Measurements from ENCODE around the gene INSM1.
"Not testable (repeated sequence)": the region's sequence is repeated elsewhere in the genome, so short reads cannot be mapped to it uniquely, and the experiment has no call there.

Gene INSM1

DNA sequence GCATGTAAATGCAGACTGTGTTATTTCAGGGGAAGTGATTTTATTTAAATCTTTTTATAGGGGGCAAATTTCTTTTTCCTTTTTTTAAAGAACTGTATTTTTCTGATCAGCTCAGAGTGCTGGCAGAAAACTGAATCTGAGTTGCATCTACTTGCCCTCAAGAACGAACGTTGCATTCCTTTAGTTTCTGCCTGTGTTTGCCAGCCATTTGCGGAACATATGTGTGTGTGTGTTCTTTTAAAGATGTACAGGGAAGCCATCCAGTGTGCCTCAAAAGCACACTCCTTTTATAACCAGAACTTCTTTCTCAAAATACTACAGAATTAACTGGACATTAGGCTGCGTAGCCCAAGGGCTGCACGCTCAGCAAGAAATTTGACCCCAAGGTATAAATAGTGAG is 25.8 kb upstream of the INSM1 start:
- Histone ChIP-seq H3K9me3 (ENCODE audit: severe bottlenecking) (no peaks in the 10 kb centered on the region), H3K36me3 (ENCODE audit: low read depth) (no peaks in the 10 kb centered on the region), H3K27ac (ENCODE audit: poor library complexity, severe bottlenecking) (no peak overlapping the region), H3K4me1 (ENCODE audit: insufficient read depth, poor library complexity, severe bottlenecking) (no peaks in the 10 kb centered on the region), H3K27me3 (ENCODE audit: insufficient read depth, poor library complexity, severe bottlenecking) (peaks cover 7% of the 10 kb centered on the region), H3K4me3 (ENCODE audit: severe bottlenecking) (no peak overlapping the region)
- TF ChIP-seq, protein P1, sequence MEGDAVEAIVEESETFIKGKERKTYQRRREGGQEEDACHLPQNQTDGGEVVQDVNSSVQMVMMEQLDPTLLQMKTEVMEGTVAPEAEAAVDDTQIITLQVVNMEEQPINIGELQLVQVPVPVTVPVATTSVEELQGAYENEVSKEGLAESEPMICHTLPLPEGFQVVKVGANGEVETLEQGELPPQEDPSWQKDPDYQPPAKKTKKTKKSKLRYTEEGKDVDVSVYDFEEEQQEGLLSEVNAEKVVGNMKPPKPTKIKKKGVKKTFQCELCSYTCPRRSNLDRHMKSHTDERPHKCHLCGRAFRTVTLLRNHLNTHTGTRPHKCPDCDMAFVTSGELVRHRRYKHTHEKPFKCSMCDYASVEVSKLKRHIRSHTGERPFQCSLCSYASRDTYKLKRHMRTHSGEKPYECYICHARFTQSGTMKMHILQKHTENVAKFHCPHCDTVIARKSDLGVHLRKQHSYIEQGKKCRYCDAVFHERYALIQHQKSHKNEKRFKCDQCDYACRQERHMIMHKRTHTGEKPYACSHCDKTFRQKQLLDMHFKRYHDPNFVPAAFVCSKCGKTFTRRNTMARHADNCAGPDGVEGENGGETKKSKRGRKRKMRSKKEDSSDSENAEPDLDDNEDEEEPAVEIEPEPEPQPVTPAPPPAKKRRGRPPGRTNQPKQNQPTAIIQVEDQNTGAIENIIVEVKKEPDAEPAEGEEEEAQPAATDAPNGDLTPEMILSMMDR (IDR thresholded peaks at IDR 0.05; ENCODE audit: poor library complexity, severe bottlenecking), result no peak
- no peak for DNase-seq (ENCODE audit: low spot score)
- ATAC-seq (ENCODE audit: low read depth), result no peak

DNA sequence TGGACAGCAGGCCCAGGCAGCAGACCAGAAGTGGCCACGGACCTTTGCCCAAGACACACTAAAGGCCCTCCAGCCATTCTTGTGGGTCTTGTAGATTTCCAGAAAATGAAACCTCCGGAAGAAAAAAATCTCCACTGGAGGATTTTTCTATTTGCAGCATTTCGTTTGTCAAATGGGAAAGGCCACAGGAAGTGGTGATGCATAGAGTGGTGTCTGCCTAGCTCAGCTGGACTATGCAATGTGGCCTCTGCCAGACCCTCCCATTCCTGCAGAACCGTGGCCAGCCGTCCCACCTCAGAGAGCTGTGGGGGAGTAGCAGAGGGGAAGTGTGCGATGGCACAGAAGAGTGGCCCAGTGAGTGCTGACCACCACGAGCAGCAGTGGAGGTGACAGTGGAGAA is 24.0 kb upstream of the INSM1 start:
- H3K9me3 ChIP-seq (ENCODE audit: severe bottlenecking), result no peaks in the 10 kb centered on the region
- no peaks in the 10 kb centered on the region for H3K36me3 ChIP-seq (ENCODE audit: low read depth)
- H3K27me3 ChIP-seq (ENCODE audit: insufficient read depth, poor library complexity, severe bottlenecking), result peaks cover 7% of the 10 kb centered on the region
- no peak for DNase-seq (ENCODE audit: low spot score)
- no peak overlapping the region for H3K27ac ChIP-seq (ENCODE audit: poor library complexity, severe bottlenecking)
- H3K4me1 ChIP-seq (ENCODE audit: insufficient read depth, poor library complexity, severe bottlenecking), result no peaks in the 10 kb centered on the region
- ATAC-seq (ENCODE audit: low read depth), result no peak
- TF ChIP-seq, protein P1 (IDR thresholded peaks at IDR 0.05; ENCODE audit: poor library complexity, severe bottlenecking), result no peak
- H3K4me3 ChIP-seq (ENCODE audit: severe bottlenecking), result no peak overlapping the region

- Histone ChIP-seq H3K27me3 (ENCODE audit: insufficient read depth, poor library complexity, severe bottlenecking) (peaks cover 7% of the 10 kb centered on the region), H3K27ac (ENCODE audit: poor library complexity, severe bottlenecking) (no peak overlapping the region), H3K36me3 (ENCODE audit: low read depth) (no peaks in the 10 kb centered on the region), H3K4me1 (ENCODE audit: insufficient read depth, poor library complexity, severe bottlenecking) (no peaks in the 10 kb centered on the region), H3K4me3 (ENCODE audit: severe bottlenecking) (no peak overlapping the region), H3K9me3 (ENCODE audit: severe bottlenecking) (no peaks in the 10 kb centered on the region)
- DNase-seq (ENCODE audit: low spot score), result no peak
- ATAC-seq (ENCODE audit: low read depth), result no peak
- TF ChIP-seq, protein P1 (IDR thresholded peaks at IDR 0.05; ENCODE audit: poor library complexity, severe bottlenecking), result no peak
These were observed 23.4 kb upstream of the INSM1 start for GRCh38 chr20:20344476-20344875.

DNA sequence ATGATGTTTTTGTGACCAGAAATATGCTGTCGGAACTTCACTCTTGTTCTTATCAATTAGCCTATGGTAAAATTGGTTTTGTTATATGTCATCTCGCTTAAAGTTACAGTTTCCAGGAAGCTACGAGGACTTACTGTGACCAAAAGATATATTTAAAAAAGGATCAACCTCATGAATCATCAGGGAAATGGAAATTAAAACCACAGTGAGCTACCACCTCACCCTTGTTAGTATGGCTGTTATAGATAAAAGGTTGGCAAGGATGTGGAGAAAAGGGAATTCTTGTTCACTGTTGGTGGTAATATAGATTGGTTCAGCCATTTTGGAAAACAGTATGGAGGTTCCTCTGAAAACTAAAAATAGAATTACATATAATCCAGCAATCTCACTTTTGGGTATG is 14.3 kb upstream of the INSM1 start:
- H3K36me3 ChIP-seq (ENCODE audit: low read depth), result no peaks in the 10 kb centered on the region
- no peaks in the 10 kb centered on the region for H3K4me1 ChIP-seq (ENCODE audit: insufficient read depth, poor library complexity, severe bottlenecking)
- no peak overlapping the region for H3K27ac ChIP-seq (ENCODE audit: poor library complexity, severe bottlenecking)
- no peak overlapping the region for H3K4me3 ChIP-seq (ENCODE audit: severe bottlenecking)
- no peaks in the 10 kb centered on the region for H3K27me3 ChIP-seq (ENCODE audit: insufficient read depth, poor library complexity, severe bottlenecking)
- H3K9me3 ChIP-seq (ENCODE audit: severe bottlenecking), result no peaks in the 10 kb centered on the region
- TF ChIP-seq, protein P1 (IDR thresholded peaks at IDR 0.05; ENCODE audit: poor library complexity, severe bottlenecking), result no peak
- ATAC-seq (ENCODE audit: low read depth) (no peak), DNase-seq (ENCODE audit: low spot score) (no peak)

GRCh38 chr20:20355503-20355902 is 12.4 kb upstream of the INSM1 start:
- not testable (repeated sequence) for ATAC-seq (ENCODE audit: low read depth); H3K4me1 ChIP-seq (ENCODE audit: insufficient read depth, poor library complexity, severe bottlenecking); H3K9me3 ChIP-seq (ENCODE audit: severe bottlenecking); H3K27me3 ChIP-seq (ENCODE audit: insufficient read depth, poor library complexity, severe bottlenecking); H3K4me3 ChIP-seq (ENCODE audit: severe bottlenecking); DNase-seq (ENCODE audit: low spot score); H3K27ac ChIP-seq (ENCODE audit: poor library complexity, severe bottlenecking); H3K36me3 ChIP-seq (ENCODE audit: low read depth)

Measured in RWPE2 (cell line).